KG1 (cell line): Measurements from ENCODE around the gene SNED1.

Experiments used
- DNase-seq: peaks from one replicate; lab custom pipeline; 2025; lab: John Stamatoyannopoulos, UW

Gene SNED1

DNA sequence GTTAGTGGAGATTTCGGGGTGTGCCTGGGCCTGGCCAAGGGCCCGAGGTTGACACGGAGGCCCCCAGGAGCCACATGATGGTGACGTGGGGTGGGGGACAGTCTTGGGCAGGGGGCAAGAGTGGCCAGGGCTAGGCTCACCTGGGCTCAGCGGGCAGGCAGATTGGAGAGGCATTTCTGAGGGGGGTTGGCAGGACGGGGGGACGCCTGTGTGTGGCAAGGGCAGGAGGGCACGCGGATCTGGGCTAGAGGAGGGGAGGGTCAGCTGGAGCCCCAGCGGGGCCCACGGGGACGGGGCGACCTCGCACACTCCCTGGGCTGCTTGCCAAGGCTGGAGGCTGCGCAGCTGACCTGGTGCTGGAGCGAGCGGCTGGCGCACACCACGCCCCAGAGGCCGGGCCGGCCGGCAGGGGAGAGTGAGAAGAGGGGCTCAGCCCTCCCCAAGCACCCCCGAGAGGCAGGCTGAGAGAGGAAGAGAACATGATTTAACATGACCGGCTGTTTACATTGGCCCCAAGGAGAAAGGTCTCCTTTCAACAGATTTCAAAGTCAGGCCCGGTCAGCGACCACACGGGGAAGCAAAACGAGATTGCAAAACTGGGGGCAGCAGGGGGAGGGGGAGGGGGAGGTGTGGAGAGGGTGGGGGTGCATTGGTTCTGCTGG lies 38.0 kb upstream of the SNED1 start:
- DNase-seq = no peak

DNA sequence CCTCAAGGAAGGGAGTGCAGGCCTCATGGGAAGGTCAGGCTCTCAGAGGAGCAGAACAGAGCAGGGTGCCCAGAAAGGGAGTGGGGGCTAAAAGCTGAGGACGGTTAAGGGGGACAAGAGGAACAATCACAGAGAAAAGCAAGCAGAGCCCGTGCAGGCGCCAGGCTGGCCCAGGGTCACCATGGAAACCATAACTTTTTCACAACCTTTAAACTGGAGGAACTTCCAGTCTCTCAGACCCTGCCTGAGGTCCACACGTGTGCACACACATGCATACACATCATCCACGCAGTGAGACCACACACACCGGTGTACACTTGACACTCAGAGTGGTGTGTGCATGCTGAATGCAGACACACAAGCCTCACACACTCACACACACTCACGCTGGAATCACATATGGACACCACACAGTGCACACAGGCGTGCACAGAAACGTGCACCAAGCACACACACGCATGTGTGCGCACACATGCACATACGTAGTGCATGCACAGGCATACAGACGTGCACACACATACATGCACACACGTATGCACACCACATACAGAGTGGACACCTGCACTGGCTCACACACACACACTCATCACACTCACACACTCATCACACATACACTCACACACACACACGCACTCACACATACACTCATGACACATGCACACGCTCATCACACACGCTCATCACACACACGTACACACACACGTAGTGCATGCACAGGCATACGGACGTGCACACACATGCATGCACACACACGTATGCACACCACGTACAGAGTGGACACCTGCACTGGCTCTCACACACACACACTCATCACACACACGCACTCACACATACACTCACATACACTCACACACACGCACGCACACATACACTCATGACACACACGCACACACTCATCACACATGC lies 37.2 kb upstream of the SNED1 start:
- DNase-seq = no peak

DNA sequence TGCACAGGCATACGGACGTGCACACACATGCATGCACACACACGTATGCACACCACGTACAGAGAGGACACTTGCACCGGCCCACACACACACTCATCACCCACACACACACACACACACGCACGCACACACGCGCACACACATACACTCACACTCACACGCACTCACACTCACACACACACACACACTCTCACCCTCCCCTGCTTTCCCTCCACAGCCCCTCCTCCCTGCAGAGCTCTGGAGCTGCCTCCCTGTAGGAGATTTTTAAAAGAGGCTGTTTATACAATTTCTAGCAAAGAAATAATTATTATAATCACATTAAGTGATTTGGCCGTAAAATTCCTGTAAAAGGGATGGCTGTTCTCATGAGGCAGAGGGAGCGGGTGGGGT lies 36.5 kb upstream of the SNED1 start:
- DNase-seq = no peak

DNA sequence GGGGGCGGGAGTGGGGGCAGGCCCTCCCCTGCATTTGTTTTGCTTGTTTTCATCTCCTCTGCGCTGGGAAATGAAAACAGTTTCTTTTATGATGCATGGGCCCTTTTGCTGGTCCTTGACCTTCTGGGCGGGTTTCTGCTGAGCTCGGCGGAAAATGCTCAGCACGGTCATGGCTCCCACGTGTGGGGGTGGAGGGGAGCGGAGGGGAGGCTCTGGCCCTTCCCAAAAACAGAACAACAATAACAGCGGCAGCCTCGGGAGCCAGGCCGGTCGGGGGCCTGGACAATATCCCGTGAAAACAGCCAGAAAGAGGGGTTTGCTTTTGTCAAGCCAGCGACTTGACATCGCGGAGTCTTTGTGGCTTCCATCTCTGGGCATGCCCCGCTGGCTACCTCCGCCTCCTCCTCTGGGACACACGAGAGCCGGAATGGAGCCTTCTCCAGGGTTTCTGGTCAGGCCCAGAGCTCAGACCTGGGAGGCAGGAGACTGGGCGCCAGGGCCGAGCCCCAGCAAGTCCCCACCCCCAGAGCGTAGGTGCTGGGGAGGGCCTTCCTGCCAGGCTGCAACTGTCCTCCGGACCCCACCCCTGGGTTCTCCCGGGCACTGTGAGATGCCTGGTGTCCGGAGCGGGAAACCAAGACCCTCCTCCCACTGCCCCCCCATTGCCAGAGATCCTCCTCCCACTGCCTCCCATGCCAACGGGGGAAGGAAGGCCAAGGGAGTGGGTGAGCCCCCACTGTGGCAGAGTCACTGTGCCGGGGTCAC lies 35.9 kb upstream of the SNED1 start:
- no peak for DNase-seq

DNA sequence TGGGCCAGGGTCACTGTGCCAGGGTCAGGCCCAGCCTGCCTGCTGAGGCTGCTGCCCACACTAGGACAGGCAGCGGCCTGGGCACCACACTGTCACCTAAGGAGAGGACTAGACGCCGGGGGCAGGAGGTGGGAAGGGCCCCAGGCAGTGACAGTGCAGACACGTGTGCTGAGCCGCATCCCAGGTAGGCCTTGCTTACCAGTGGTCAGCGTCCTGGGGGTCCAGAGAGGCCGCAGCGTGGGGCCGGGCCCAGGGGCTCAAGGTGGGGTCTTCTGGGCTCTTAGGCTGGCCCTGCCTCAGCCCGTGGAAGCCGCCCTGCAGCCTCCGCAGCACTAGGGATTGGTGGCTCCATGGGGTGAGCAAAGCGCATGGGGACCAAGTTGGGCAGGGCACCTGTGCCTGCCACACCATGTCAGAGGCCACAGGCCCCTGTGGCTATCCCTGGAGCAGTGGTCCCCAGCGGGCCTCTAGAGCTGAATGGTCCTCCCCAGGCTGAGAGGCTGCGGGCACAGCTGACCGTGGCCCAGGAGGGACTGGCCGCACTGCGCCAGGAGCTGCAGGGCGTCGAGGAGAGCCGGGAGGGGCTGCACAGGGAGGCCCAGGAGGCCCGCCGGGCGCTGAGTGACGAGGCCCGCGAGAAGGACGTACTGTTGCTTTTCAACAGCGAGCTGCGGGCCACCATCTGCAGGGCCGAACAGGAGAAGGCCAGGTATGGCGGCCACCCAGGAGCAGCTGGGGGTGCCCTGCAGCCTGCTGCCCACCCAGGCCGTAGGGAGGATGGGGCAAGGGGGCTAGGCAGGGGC lies 35.2 kb upstream of the SNED1 start:
- no peak for DNase-seq

DNA sequence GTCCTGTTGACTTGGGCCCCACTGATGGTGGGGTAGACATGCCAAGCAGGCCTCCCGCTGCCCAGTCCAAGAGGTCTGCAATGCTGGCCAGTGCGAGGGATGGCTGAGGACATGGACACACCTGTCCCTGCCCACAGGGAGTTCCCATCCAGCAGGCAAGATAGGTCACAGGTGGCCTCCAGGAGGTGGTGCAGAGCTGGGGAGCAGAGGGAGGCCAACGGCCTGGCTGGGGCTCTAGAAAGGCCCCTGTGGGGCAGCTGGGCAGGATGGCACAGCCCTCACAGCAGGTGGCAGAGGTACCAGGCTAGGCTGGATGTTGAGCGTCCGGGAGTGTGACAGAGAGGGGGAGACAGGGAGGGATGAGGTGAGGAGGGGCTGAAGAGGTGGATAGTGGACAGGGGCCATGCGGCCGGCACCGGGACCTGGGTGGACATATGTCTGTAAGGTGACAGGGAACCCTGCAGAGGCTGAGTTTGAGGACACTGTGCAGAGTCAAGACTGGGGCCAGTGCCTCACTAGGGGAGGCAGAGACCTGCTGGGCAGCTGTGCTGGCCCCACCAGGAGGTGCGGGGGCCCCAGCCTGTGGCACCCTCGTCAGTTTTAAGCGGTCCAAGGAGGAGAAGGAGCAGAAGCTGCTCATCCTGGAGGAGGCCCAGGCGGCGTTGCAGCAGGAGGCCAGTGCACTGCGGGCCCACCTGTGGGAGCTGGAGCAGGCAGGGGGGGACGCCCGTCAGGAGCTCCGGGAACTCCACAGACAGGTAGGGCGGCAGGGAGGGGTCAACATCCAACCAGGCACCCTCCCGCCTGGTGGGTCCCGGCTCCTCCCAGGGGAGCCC lies 34.3 kb upstream of the SNED1 start:
- DNase-seq = no peak

DNA sequence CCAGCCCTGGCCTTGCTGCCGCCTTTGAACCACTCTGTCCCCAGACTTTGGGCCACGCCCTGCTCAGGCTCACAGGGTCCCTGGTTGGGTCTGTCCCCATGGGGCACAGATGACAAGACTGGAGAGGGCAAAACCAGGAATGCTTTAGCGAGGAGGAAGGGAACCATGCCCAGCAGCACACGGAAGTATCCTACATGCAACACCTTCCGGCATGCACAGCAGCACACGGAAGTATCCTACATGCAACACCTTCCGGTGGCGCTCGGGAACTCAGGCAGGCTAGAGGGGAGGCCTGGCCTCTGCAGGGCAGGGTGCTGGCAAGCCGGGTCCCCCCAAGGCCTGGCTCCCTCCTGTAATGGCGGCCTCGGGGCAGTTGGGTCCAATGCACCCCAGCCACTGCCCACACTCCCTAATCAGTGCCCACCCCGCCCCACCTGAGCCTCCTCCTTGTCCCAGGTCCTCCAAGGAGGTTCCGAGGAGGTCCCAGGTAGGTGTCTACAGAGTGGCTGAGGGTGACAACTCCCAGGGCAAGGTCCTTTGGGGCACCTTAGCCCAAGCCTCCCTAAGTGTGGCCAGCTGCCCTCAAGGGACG lies 33.6 kb upstream of the SNED1 start:
- no peak for DNase-seq

DNA sequence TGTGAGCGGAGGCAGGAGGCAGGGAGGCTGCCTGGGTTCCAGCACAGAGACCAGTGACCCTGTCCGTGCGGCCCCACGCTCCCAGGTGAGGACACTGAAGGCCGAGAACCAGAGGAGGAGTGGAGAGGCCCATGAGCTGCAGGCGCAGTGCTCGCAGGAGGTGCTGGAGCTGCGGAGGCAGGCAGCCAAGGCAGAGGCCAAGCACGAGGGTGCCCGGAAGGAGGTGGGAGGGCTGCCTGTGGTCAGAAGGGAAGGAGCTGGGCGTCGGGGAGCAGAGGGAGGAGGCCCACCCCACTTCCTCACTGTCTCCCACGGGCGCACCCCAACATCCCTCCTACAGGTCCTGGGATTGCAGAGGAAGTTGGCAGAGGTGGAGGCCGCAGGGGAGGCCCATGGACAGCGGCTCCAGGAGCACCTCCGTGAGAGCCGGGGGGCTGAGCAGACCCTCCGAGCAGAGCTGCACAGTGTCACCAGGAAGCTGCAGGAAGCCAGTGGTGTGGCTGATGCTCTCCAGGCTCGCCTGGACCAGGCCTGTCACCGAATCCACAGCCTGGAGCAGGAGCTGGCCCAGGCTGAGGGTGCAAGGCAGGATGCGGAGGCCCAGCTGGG lies 33.0 kb upstream of the SNED1 start:
- no peak for DNase-seq

DNA sequence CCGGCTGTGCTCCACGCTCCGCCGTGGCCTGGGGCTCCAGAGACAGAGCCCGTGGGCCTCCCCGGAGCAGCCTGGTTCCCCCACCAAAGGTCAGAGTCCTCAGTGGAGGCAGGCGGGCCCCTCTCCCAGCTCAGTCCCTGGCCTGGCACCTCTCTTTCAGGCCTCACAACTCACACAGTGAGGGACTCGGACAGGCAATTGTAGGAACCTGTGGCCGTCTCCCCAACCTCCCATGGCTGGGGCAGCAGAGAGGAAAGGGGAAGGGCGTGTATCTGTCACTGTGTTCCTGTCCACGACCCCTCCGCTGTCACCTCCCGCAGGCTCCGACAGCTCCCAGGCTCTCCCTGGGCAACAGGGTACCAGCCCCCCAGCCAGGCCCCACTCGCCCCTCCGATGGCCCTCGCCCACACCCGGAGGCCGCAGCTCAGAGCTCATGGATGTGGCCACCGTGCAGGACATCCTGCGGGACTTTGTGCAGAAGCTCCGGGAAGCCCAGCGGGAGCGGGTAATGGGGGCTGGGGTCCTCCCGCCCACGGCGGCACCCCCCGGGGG lies 32.4 kb upstream of the SNED1 start:
- DNase-seq = no peak

DNA sequence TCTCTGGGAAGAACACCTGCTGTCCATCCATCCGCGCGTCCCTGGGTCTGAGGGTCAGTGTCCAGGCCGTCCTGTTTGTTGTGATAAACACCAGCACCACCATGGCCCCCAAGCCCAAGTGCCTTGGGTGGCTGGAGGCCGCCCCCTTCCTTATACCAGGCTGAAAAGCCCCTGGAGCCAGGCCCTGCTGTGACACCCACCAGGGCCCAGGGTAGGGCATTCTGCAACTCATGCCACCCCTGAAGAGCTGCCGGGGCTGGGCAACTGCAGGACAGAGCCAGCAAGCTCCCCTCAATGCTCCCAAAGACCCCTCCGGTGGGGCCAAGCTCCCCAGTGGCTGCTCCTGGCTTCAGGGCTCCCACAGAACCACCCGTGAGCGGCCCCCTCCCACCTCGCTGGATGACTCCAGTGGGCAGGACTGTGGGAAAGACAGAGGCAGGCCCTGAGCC lies 31.9 kb upstream of the SNED1 start:
- DNase-seq = no peak

DNA sequence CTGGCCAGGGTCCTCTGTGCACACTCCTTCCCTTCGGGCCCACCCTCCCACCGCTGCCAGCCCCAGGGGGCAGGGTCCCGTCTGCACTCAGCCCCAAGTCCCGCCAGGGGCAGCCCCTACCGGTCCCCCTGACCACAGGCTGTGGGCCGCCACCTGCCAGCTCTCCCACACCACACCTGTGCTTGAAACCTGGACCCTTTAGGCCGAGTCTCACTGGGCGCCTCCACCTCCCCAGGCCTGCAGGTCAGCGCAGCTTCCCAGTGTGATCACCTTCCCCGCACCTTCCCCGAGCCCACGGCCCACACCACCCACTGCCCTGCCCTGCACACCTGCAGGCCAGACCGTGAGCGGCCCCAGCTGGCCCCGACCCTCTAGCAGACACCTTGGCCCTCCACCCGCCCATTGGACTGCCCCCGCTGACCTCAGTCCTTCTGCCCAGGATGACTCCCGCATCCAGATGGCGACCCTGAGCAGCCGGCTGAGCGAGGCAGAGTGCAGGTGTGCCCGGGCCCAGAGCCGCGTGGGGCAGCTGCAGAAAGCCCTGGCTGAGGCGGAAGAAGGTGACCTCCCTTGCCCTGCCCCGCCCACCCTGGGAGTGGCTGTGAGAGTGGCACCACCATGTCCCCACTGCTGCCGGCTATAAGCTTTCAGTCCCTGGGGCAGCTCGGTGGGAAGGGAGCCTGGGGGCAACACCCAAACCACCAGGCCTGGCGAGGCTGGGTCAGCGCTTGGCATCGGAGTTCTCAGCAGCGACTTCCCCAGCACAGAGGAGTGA lies 31.3 kb upstream of the SNED1 start:
- no peak for DNase-seq

DNA sequence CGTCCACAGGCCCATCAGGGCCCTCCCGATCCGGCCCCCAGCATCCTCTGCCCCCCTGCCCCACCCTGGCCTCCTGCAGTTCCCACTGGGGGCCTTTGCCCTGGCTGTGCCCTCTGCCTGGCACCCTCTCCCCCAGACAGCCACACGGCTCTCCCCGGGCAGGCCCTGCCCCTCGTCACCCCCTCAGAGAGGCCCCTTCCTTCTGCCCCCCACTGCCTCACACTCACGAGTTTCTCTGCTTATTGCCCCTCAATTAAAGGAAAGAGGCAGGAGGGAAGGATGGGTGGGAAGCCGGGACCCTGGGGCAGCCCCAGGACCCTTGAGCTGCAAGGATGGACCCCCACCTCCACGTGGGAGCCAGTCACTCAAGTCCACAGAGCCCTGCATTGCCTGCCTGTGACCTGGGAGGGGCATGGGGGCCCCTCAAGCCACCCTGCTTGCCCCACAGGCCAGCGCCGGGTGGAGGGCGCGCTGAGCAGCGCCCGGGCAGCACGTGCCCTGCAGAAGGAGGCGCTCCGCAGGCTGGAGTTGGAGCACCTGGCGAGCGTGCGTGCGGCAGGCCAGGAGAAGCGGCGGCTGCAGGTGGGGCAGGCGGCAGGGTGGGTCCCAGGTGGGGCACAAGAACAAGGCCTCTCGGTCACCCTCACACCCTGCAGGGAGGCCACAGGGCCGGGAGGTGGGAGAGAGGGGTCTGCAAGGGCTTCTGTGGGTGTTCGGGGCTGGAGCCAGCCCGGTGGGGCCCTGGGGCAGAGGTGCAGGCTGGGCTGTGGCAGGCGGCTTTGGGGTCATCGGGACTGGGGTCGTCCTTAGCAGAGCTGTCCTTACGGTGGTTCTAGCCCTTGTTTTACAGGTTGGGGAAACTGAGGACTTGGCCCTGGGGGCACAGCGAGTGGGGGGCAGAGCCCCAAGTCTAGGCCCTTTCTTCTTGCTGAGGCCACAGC lies 30.5 kb upstream of the SNED1 start:
- no peak for DNase-seq

DNA sequence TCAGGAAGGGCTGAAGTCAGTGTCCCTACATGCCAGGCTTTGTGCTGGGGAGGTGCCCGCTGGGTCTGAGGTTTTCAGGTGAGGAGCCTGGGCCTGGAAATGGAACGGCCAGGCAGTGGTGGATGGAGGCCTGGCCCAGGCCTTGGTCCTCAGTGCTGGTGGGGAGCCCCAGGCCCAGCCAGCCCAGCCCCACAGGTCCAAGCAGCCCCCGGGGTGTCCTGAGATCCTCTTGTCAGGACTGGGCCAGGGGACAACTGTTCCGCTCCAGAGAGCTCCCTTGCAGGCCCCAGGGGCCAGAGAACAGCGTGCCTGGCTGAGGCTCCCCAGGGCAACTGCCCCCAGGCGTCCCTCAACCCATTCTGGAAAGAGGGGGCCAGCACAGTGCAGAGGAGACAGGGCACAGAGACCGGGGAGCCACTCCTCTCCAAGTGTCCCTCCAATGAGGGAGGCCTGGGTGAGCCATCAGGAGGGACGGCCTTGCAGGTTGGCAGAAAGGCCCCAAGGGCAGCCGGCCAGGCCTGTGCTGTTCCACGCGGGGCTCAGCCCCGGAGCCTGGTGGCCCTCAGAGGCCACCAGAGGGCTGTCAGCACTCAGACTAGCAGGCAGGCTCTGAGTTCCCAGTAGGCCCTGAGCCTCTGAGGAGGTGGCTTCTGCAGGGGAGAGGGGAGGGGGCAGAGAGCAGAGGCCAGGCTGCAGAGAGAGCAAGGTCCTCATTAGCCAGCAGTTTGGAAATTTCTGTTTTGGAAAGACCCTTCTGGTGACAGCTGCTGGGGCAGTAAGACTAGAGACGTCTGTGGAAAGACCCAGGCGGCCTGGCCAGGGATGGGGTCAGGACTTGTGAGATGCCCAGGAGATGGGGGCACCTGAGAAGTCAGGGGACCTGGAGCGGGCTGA lies 29.4 kb upstream of the SNED1 start:
- no peak for DNase-seq

DNA sequence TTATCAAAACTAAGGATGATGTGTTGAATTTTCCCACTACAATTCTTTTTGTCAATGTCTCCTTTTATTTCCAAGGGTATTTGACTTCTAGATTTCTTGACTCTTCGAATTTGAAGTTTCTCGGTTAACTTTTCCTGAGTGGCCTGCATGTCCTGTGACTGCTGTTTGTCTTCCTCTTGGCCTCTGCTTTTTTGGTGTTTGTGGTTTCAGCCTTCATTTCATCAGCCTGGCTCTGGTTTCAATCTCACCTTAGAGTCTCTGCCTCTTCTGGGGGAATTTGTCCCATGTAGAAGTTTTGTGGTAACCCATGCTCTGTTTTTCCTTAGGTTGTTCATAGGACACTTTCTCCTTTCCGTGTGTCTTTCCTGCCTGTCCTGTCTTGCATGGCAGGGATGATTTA lies 28.3 kb upstream of the SNED1 start:
- no peak for DNase-seq

DNA sequence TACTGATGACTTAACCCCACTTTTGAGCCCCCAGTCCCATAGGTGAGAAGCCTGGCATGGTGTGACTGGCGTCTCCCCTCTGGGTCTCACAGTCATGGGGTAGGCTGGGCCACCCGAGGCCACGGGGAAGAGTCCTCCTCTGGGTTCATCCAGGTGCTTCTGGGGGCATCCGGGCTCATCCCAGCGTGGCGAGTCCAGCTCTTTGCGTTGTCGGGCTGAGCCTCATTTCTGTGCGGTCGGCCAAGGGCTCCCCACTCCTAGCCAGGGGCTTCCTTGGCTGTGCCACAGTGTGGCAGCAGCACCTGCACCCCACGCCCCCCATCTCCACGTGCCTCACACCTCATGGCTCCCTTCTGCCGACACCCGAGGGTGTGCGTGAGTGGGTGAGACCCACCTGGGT lies 27.6 kb upstream of the SNED1 start:
- DNase-seq = no peak

DNA sequence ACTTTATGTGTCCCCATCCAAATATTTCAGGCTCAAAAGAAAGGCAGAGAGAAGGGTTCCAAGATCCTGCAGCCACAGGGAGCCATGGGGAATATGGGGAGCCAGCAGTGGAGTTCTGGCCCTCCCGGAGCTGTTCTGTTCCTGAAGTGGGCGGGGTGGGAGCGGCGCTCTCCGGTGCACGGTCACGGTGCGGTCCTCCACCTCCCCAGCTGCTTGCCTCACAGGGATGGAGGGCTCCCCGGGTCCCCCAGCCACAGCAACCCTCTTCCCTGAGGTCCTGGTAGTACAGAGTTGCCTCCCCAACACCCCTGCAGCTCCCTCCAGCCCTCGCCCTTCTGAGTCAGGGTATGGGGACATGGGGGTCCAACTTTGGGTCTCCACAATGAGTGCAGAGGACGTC lies 26.2 kb upstream of the SNED1 start:
- DNase-seq = no peak
